DMS153 treated with DMSO at 0.1 percent for 48 hours (cell line): ENCODE results near the gene SH2D4B.
"Not testable (repeated sequence)": the region's sequence is repeated elsewhere in the genome, so short reads cannot be mapped to it uniquely, and the experiment has no call there.

Experiments
- DNase-seq: peaks from one replicate; lab custom pipeline; 2025; ENCODE audit not compliant: unreplicated experiment; lab: John Stamatoyannopoulos, UW

The SH2D4B gene

DNA sequence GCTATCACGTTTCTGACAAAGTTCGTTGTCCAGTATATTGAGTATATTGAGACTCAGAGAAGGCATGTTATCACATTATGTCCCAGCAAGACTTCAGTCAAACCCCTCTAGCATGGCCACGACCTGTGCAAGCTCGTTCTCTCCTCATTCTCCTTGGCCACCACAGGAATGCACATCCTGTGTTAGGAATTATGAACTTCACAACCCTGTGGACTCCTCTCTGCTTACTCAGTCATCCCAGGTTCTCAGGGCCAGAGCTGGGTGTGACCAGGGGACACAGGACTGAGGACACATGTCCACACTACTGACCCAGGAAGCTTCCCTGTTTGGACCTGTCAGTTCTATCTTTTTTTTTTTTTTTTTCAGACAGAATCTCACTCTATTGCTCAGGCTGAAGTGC lies 4.4 kb downstream of the SH2D4B start:
- DNase-seq, result no peak

GRCh38 chr10:80542652-80543318 lies 5.1 kb downstream of the SH2D4B start:
- no peak for DNase-seq

- DNase-seq, result not testable (repeated sequence)
These were observed 5.6 kb downstream of the SH2D4B start for GRCh38 chr10:80543319-80543672.

DNA sequence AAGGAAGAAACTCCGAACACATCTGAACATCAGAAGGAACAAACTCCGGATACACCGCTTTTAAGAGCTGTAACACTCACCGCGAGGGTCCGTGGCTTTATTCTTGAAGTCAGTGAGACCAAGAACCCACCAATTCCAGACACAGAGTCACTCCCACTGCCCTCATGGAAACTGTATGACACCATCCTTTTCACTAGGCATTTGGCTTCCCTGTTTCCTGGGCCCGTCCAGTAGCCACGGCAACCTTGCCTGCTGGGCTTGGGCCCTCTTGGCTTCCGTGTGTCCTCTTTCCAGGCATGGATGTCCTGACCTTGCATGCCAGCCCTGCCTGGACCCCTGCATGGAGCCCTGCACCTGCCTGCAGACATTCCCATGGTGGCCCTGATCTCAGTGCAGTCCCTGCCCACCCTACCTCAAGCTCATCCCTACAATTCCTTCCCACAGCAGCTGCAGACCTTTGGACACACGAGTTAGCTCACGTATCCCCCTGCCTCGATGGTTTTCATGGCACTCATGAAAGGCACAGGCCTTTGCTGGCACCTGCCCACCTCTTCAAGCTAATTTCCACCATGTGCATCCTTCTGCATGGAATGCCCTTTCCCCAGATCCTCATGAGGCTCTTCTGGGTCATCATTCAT lies 6.7 kb downstream of the SH2D4B start:
- DNase-seq, result no peak

DNA sequence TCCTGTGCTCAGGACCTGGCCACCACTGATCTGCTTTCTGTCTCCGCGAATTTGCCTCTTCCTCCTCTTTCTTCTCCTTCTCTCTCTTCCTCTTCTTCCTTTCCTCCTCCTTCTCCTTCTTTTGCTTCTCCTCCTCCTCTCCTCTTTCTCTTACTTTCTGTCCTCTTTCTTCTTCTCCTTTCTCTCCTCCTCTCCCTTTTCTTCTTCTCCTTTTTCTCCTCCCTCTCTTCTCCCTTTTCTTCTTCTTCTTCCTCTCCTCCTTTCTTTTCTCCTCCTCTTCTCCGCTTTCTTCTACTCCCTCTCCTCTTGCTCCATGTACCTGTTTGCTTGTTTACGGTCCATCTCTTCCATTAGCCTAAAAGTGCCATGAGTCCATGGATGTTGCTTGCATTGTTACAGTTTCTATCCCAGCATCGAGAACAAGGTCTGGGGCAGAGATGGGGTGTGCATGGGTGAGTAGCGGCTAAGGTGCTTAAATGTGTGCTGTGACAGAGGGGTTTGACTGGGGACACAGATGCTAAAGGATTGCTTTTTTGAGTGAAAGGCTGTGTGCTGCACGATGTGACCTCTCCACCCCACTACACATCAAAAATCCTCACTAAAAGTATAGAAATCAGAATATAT lies 7.7 kb downstream of the SH2D4B start:
- DNase-seq, result no peak

DNA sequence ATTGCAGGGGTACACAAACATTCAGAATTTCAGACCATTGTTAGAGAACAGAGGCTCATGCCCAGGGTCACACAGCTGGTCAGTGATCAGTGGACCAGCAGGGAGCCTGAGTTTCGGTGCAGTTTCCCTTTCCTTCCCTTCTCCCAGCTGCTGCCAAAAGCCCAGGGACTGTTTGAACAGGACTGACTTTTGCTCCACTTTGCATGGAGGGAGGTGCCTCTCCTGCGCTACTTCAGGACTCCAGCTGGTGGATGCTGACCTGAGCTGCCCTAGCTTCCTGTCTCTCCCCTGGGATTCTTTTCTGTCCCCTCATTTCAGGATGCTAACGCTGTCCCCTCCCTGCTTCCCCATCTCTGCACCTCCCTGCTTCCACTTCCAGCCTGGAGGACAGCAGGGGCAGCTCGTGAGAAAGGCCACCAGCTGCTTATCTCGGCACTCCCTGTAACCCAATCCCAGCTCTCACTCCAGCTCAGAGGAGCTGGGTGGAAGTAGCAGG lies 14.5 kb downstream of the SH2D4B start:
- no peak for DNase-seq

DNA sequence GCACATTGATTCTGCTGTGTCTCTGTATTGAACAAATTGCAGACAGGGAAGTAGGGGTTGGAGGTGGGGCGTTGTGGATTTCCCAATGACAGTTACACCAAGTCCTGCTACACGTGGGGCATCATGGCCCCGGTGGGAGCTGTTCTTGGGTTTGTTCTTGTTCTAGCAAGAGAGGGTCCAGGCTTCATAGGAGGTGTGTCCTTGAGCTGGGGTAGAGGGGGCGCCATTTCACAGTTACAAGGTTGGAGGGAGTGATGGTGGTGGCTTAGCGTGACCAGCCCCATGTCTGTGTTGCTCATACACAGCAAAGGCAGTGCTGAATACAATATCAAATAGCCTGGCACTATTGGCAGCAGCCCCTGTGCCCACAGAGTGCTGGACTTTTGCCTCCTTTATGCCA lies 15.7 kb downstream of the SH2D4B start:
- DNase-seq, result no peak

DNA sequence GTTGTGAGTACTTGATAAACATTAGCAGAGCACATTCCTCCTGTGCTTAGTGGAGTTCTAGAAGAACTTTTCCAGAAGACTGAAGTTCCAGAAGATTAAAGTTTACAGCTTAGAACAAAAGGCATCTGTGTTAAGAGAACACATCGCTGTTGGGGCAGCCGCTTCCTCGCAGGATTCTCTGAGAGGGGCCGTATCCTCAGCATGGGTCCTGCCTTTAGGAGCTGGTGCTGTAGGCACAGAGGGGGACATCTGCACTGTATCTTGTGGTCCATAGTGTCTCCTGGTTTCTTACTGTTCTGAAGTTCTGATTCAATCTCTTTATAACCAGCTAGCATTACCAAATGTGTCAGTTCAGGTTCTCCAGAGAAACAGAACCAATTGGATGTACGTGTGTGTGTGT lies 16.3 kb downstream of the SH2D4B start:
- DNase-seq, result no peak

- no peak for DNase-seq
These were observed 17.7 kb downstream of the SH2D4B start for GRCh38 chr10:80555415-80555814.

DNA sequence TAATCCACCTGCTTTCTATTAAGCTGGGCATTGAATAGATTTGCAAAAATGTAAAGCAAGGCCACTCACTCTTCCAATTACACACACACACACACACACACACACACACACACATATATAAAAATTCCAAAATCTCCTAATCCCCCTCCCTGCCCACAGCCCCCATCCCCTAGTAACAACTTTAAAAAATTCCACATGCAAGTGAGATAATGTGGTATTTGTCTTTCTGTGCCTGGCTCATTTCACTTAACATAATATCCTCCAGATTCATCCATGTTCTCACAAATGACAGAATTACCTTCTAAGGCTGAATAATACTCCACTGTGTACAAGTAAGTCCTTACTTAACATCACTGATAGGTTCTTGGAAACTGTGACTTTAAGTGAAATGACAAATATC lies 24.2 kb downstream of the SH2D4B start:
- DNase-seq, result no peak

GRCh38 chr10:80567292-80567691 lies 29.6 kb downstream of the SH2D4B start:
- no peak for DNase-seq

DNA sequence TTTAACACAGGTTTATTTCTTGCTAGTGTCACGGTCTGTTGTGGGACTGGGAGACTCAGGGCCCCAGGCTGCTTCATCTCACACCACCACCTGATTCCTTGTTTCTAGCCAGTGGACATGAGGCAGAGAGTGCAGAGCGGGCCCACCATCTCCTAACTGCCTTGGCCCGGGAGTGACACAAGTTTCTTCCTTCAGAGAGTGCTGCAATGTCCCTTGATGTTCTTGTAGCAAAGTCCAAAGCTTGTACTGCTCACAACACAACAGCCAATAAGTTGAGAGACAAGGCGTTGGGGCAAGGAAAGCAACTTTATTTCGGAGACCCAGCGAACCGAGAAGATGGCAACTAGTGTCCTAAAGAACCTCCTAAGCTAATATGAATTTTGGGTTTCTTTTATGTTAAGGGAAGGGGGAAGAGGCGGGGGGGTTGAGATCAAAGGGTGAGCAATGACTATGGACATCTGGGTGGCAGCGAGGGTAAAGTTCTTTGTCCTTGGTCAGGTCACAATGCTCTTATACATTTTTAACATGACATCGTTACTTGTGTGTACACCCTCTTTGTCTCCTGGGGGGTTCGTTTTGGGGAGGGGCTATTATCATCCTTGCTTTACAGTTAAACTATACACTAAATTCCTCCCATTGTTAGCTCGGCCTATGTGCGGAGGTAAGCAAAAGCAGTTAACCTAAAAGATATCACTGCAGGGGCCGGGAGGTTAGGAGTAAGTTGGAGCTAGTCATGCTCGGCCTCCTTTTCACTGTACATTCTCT lies 31.6 kb downstream of the SH2D4B start:
- DNase-seq, result no peak

DNA sequence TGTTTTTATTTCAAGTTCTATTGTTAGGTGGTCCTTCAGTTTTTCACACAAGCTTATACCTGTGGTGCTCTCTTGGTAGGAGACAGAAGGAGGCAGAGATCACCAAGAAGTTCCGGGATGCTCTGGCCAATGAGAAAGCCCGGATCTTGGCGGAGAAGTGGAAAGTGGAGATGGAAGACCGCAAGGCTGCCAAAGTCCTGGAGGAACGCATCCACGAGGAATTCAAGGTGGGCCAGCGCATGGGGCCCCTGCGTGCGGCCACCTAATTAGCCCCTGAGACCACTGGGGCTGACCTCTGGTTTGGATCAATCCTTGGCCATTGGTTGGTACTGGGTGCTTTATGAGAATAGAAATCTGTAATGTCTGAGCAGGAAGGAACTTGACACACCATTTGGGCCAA lies 33.6 kb downstream of the SH2D4B start:
- no peak for DNase-seq

GRCh38 chr10:80579181-80579763 lies 41.6 kb downstream of the SH2D4B start:
- DNase-seq, result no peak

DNA sequence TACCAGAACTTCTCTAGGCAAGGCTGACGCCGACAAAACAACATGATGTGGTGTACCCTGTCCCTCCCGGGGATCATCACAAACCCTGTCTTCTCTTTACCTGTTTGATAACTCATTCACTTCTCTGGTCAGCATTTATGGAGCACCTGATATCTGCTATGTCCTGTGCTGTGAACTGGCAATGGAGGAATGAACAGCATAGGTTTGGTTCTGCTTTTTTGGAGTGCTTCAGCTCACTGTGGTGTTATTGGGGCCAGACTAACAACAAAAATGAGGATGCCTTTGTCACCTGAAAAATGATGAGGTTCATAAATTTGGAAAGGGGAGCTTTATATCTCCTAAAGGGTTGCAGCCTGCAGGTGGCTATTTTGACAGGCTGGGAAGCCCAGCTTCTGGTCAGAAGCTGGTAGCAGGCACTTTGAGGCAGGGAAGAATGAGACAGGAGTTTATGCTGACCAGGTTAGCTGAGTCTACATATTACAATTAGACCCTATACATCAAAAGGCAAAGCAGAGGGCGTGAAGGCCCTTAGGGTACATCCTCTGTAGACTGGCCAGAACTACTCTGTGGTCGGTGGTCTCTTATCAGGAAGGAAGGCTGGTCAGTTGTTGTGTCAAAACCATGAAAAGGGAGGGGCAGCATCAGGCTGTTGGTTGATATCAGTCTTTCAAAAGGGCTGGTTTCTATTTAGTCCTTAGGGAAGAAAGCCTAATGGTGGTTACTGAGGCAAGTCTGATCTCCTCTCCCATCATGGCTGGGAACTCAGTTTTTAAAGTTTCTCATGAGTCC lies 42.3 kb downstream of the SH2D4B start:
- DNase-seq, result no peak

DNA sequence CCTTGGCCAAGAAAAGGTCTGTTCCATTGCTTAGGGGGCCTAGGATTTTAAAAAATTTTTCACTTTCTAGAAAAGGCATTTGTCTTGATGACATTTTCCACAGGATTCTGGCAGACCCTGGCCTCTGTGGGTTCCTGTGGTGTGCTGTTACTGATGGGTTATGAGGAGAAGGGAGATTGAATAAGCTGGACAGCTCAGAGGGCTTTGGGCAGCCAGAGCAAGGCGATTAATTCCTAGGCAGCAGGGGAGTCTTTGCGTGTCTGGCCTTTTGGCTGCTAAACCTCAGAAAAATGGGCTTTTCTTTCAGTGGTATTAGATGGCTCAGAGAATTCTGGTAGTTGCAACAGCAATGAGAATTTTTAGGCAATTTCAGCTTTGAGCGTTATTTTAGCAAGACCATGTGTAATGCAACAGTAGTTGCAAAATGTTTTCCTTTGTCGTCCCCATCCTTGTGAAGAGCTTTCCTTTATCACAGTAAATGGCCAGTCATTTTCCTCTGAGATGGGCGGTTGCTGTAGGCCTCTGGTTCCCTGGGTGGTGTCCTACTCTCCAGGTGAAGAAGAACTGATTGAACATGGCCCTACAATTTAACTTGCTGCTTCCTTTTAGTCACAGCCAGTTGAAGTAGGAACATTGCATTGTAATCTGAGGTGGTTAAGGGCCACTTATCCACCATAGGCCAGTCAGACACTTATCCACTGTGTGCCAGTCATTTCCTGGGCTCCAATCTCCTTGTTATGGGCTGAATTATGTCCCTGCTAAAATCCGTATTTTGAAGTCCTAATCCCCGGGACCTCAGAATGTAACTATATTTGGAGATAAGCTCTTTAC lies 43.2 kb downstream of the SH2D4B start:
- DNase-seq, result no peak

- no peak for DNase-seq
These were observed 43.8 kb downstream of the SH2D4B start for GRCh38 chr10:80581469-80581835.

DNA sequence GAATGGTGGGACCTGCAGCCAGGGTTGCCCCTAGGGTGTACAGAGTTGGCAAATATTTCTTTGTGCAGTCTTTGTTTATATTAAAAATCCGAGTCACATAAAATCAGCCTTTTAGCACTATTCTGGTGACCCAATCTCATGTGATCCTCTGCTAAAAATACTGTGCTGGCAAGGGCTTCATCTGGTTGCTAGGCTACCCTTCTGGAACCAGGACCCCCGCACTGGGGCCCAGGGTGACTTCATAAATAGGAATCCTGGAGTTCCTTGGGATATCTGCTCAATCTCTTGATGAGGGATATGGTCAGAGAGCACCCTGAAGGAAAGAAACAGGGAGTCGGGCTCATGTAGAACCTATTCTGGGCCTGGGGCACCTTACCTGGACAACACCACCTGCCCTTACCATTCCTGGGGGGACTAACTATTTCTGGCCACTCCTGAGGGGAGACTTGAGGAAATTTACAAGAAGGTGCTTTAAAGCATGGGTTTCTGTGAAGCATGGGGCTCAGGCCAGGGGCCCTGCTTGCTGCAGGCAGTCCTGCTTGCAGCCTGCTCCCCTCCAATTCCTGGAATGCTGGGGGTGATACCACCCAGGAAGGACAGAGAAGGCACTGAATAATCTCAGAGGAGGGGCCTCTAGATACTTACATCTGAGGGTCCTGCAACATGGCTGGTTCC lies 44.7 kb downstream of the SH2D4B start:
- no peak for DNase-seq

DNA sequence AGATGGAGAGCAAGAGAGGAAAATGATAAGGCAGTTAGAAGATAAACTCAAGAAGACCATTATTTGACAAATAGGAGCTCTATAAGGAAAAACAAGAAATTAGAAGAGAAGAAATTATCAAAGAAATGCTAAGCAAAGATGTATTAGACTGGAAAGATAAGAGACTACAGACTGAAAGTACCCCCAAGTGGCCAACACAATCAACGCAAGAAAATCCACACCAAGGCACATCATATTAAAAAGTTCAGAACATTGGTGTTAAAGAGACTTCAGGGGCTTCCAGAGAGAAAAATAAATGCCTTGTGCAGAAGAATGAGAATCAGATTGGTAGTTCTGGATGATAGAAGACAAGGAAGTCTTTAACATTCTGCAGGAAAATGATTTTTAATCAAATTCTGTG lies 46.0 kb downstream of the SH2D4B start:
- DNase-seq, result no peak
